Fibroblast of the conjunctiva (primary cell): ENCODE results near the gene VAMP2.

Experiments used
- DNase-seq: peaks from one replicate; pipeline ENCODE4 v3.0.0-alpha.2; 2010; ENCODE audit warnings: low read depth

VAMP2 gene

GRCh38 chr17:8162233-8162996 lies at the start of gene VAMP2:
TSS of gene VAMP2 (minus strand) at chr17:8162948. CDS start at chr17:8162879, 69 bp downstream.
- DNase-seq = no peak

GRCh38 chr17:8210761-8211458 lies 48.2 kb upstream of the VAMP2 start:
- DNase-seq = no peak

- peak; percentile 97 for DNase-seq
Observed at GRCh38 chr17:8209907-8210760, 47.4 kb upstream of the VAMP2 start, which contains the start of gene AURKB. TSS of gene AURKB (minus strand) at chr17:8210575. CDS start at chr17:8210224, 351 bp downstream.

GRCh38 chr17:8206536-8206935 lies 43.8 kb upstream of the VAMP2 start:
- DNase-seq = no peak

- DNase-seq = no peak
Observed at GRCh38 chr17:8204761-8205555, 42.2 kb upstream of the VAMP2 start.

- DNase-seq = peak; percentile 90
Observed at GRCh38 chr17:8192070-8192815, 29.5 kb upstream of the VAMP2 start.

GRCh38 chr17:8190506-8190905 lies 27.8 kb upstream of the VAMP2 start:
- DNase-seq = no peak

GRCh38 chr17:8189711-8190477 lies 27.1 kb upstream of the VAMP2 start, which contains the start of gene BORCS6:
TSS of gene BORCS6 (minus strand) at chr17:8190180. CDS start at chr17:8190140, 40 bp downstream.
- DNase-seq = peak; percentile 99

GRCh38 chr17:8189041-8189710 lies 26.4 kb upstream of the VAMP2 start:
- DNase-seq = no peak

GRCh38 chr17:8188263-8188839 lies 25.6 kb upstream of the VAMP2 start:
- no peak for DNase-seq

GRCh38 chr17:8187517-8188262 lies 24.9 kb upstream of the VAMP2 start:
- peak; percentile 100 for DNase-seq

GRCh38 chr17:8186787-8187516 lies 24.2 kb upstream of the VAMP2 start:
- DNase-seq = peak; percentile 96

- DNase-seq = no peak
Observed at GRCh38 chr17:8186446-8186786, 23.7 kb upstream of the VAMP2 start.

GRCh38 chr17:8185582-8186445 lies 23.1 kb upstream of the VAMP2 start:
- DNase-seq = peak; percentile 54

- DNase-seq = no peak
Observed at GRCh38 chr17:8176998-8177731, 14.4 kb upstream of the VAMP2 start.
